ENCODE results near the gene XKR7.

The XKR7 gene

DNA sequence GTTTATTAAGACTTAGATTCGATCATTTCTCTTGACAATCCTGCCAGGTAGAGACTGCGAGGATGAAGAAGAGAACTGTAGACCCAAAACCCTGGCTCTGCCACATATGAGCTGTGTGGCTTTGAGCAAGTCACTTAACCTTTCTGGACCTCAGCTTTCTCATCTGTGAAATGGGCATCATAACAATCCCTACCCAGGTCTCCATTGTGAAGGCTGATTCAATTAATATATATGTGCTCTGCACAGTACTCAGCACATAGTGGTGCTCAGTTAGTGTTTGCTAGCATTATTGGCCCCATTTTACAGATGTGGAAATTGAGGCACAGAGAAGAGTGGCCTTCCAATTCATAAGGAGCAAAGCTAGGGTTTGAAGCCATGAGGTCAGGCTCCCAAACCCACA is 7.9 kb downstream of the XKR7 start:
- DNase-seq (ENCODE audit: low spot score) = no peak
- FAIRE-seq = no peak

DNA sequence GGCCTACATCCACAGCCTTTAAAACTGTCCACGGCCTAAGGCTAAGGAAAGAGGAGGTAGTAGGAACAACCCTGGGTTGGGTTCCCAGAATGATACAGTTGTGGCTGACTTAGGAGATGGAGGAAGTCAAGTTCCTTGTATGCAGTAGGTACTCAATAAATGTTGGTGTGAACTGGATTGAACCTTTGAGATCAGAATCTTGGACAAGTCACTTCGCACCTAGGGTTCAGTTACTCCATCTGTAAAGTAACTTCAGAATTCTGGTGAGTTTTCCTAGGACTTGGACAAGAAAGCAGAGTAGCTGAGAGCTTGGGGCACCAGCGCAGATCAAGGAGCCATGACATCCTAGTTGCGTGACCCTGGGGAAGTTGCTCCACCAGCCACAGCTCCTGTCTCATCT is 9.1 kb downstream of the XKR7 start:
- no peak for FAIRE-seq
- DNase-seq (ENCODE audit: low spot score) = no peak

DNA sequence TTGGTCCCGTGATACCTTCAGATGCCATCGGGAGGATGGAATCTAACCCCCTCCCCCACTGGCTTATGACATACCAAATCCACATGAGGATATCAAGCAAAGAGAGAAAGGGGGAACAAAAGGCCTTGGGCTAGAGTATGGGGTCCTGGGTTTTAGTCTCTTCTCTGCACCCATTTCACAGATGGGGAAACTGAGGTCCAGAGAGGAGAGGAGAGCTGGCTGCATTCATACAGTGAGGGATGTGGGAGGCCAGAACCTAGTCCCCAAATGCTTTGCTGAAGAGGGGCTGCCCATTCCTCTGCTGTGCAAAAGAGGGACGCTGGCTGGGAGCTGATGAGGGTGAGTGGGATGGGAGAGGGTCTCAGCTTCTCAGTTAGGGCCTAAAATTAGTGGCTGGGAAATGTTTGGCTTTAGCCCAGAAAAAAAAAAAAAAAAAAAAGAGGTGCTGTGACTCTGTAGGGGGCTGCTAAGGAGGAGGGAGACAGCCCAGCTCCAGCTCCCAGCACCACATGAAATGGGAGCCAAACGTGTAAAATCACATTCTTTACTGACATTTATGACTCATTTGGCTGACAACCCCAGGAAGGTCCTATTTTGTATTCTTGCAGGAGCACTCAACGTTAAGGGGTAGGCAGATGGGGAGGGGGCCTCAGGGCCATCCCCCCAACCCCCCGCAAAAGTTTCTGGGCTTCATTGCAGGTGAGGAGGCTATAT is 11.9 kb downstream of the XKR7 start:
- FAIRE-seq (no peak), DNase-seq (ENCODE audit: low spot score) (no peak)

DNA sequence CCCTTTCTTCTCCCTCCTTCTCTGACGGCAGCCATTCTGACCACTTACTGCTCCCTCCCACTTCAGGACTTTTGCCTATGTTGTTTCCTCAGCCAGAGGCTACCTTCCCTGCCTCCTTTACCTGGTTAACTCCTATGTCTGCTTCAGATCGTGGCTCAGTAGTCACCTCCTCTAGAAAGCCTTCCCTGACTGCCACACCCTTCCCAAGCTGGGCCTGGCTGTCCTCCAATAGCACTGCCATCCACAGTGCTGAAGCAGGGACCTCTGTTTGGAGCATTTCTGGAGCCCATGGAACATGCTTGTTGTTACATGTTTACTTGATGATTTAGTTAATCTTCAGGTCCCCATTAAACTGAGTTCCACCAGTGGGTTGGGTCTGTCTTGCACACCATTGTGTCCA is 13.8 kb downstream of the XKR7 start:
- DNase-seq (ENCODE audit: low spot score) (no peak), FAIRE-seq (no peak)

DNA sequence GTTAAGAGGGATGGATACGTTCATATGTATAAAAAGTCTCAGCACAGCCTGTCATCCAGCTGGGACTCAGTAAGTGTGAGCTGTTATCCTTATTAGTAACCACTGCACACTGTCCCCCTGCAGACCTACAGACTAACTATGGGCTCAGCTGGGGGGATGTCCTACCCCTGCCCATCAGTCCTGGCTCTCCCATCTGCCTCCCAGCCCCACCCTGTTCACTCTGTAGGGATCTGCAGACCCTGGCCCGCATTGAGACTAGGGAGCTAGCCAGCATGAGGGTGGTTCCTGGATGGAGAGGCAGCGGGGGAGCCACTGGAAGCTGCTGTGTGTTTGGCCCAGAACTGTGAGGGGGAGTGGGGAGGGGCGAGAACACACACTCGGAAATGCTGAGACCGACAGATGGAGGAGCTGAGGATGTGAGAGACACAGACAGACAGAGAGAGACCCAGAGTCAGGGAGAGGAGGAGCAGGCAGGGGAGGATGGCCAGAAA is 17.1 kb downstream of the XKR7 start:
- no peak for FAIRE-seq
- no peak for DNase-seq (ENCODE audit: low spot score)

DNA sequence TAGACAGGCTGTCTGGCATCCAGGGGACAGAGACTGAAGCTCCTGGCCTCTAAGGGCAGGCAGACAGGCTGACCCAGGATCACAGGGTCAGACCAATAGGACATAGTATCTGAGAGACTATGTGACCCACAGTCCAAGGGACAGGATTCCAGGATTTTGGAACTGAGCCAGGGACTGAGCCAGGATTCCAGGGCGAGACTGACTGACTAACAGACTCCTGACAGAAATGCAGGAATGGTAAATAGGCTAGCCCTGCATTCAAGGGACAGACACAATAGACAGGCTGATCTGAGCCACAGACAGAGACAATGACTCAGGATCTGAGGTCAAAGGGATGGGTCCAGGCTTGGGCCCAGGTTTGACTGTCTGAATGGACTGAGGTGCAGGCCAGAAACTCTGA is 19.8 kb downstream of the XKR7 start:
- peak; percentile 67 for DNase-seq (ENCODE audit: low spot score)
- FAIRE-seq = peak; percentile 67

DNA sequence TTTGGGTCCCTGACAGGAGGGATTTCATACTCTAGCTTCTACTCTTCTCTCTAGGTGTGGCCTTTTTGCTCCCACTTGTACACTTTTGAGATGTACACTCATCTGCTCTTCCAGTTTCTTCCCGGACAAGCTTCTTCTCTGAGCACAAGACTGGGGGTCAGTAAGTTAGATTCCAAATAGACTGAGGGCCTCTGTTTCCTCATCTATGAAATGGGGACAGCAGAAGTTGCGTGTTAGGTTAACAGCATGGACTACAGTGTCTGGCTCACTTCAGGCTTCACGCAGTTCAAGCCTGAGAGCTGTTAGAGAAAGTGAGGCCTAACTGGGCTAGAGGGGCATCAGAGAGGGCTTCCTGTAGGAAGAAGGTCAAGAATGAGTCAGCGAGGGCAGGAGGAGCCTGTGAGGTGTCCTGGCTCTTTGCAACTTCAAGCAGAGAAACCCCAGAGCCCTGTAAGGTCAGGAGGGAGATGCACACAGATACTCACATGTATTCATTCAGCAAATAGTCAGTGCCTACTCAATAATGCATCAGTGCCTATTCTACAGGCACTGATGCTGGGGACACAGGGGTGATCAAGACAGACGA is 20.6 kb downstream of the XKR7 start:
- DNase-seq (ENCODE audit: low spot score) = no peak
- FAIRE-seq = no peak

DNA sequence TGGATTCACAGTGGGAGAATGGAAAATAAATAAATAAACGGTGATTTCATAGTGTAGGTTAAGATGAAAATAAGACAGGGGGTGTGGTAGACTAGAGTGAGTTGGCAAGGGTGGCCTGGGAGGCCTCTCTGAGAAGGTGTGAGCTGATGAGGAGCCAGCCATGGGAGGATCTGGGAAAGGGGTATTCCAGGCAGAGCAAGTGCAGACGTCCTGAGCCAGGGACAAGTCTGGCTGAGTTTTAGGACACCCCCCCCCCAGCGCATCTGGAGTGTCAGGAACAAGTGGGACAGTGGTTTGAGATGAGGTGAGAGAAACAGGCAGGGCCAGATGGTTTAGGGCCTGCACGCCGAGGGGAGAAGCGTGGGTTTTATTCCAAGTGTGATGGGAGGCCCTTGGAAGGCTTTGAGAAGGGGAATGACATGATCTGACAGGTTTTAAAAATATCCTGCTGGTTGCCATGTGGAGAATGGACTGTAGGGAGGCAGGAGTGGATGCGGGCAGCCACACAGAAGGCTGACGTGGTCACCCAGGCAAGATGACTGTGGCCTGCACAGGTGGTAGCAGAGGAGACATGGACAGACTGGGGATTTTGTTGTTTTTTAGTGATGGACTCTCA is 21.2 kb downstream of the XKR7 start:
- no peak for DNase-seq (ENCODE audit: low spot score)
- no peak for FAIRE-seq

DNA sequence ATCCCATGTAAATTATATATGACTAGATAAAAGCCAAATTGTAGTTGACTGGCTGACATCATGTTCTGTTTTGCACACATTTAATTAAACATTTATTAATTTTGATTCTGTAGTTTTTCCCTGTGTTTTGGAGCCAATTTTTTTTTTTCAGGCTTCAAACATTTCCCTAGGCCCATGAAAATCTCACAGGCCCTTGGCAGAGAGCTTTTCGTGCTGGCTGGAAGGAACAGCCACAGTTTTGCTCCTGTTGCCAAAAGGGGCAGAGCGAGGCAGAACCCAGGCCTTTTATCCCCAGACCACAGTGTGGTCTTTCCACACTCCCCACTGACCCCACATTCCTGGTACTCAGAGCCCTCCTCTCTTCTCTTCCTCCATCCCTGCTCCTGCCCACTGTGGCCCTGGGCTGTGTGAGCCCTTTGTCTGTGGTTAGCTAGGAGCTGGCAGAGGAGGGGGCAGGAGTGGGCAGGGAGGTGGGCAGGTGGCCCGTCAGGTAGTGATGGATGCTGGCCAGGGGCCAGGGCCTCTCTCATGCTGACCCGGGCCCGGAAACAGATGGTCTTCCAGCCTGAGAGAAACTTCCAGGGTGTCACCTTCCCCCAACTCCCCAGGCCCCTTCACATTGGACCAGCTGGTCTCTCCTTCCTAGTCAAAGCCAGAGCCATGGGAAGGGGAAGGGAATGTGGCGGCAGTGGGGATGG is 22.8 kb downstream of the XKR7 start:
- DNase-seq (ENCODE audit: low spot score) (no peak), FAIRE-seq (no peak)

DNA sequence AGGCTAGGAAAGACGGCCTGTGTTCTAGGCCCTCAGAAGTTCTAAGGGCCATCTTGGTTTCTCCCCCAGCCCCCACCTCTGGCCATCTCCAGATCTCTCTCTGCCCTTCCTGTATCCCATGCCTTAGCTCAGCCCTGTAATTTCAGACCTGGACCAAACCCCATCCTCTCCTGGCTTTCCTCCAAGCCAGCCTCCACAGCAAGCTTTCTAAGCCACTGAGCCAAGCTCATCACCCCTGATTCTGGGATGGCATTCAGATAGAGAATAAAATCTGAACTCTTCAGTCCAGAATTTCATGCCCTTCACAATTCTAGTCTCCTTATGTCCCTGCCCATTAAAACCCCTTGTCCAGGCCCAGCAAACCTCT is 23.4 kb downstream of the XKR7 start:
- no peak for FAIRE-seq

DNA sequence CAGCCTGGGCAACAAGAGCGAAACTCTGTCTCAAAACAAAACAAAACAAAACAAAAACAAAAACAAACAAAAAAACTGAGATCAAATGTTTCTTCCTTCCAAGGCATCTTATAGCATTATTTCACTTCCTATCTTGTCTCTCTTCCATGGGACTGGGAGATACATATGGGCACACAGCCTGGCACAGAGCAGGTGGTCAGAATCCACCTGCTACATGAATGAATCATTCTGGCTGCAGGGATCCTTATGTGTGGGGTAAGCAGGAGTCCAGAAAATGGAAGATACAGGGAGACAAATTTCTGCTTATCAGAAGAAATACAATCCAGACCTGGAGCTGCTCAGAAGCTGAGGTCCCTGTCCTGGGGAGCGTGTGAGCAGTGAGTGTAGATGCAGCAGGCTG is 24.1 kb downstream of the XKR7 start:
- FAIRE-seq (no peak), DNase-seq (ENCODE audit: low spot score) (no peak)

More for the DNA sequence above, 23.4 kb downstream of the XKR7 start:
- DNase-seq (ENCODE audit: low spot score) = no peak

DNA sequence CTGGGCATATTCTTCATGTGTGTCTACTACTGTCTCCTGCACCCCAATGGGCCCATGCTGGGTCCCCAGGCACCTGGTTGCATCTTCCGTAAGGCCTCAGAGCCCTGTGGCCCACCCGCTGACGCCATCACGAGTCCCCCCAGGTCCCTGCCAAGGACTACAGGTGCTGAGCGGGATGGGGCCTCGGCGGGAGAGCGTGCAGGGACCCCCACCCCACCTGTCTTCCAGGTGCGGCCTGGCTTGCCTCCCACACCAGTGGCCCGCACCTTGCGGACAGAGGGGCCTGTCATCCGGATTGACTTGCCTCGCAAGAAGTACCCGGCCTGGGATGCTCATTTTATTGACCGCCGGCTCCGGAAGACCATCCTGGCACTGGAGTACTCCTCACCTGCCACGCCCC is 29.0 kb downstream of the XKR7 start:
- DNase-seq (ENCODE audit: low spot score) (no peak), FAIRE-seq (no peak)

DNA sequence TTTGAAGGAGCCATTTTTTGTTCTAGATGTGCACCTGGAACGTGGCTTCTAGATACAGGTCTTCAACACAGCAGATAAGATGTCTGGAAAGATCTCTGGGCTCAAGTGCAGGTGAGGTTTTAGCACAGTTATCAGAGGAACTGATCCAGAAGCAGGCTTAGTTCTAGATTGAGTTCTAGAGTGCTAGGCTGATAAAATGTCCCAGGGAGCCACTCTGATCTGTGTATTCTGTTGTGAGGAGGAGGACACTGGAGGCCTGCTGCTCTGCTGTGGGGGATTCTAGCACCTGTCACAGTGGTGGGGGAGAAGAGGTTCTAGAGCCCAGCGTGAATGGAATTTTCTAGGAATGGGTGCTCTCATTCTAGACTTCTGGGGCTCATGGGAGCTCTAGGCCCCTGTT is 30.3 kb downstream of the XKR7 start:
- FAIRE-seq (no peak), DNase-seq (ENCODE audit: low spot score) (no peak)

DNA sequence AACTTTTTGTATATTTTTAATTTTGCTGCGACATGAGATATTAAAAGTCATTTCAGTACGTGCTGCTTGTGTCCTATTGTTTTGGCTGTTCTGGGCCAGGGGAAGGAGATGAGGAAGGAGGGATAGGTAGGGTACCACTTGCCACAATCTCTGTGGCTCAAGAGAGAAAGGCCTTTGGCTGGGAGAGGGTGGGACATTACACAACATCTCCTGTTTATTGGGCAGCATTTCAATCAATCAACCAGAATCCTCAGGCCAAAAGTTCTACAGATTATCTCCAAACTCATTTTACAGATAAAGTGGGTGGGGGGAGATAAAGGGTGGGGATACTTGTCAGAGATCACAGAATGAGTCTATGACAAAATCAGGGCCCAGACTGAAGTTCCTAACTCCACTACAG is 35.4 kb downstream of the XKR7 start:
- FAIRE-seq (no peak), DNase-seq (ENCODE audit: low spot score) (no peak)

DNA sequence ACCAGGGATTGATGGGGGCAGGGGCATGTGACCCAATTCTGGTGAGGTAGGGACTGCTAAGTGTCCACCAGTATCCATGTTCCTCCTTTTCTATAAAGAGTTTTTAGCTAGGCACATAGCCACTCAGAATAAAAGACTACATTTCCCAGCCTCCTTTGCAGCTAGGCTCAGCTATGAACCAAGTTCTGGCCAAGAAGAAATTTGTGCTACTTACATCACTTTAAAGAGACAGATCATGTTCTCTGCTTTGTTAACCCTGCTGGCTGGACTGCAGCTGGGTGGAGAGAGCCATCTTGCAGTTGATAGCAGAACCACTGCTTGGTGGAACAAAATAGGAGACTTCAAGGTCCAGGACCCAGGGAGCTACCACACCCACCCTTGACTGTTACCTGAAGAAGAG is 37.0 kb downstream of the XKR7 start:
- FAIRE-seq (no peak), DNase-seq (ENCODE audit: low spot score) (no peak)

DNA sequence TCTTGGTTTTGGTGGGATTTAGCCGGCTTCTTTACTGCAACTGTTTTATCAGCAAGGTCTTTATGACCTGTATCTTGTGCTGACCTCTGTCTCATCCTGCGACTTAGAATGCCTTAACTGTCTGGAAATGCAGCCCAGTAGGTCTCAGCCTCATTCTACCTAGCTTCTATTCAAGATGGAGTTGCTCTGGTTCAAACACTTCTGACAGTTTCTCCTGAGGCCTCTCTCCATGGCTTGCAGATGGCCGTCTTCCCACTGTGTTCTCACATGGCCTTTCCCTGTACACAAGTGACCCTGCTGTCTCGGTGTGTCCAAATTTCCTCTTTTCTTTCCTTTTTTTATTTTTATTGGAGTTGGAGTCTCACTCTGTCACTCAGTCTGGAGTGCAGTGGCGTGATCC is 38.1 kb downstream of the XKR7 start:
- no peak for DNase-seq (ENCODE audit: low spot score)
- no peak for FAIRE-seq

DNA sequence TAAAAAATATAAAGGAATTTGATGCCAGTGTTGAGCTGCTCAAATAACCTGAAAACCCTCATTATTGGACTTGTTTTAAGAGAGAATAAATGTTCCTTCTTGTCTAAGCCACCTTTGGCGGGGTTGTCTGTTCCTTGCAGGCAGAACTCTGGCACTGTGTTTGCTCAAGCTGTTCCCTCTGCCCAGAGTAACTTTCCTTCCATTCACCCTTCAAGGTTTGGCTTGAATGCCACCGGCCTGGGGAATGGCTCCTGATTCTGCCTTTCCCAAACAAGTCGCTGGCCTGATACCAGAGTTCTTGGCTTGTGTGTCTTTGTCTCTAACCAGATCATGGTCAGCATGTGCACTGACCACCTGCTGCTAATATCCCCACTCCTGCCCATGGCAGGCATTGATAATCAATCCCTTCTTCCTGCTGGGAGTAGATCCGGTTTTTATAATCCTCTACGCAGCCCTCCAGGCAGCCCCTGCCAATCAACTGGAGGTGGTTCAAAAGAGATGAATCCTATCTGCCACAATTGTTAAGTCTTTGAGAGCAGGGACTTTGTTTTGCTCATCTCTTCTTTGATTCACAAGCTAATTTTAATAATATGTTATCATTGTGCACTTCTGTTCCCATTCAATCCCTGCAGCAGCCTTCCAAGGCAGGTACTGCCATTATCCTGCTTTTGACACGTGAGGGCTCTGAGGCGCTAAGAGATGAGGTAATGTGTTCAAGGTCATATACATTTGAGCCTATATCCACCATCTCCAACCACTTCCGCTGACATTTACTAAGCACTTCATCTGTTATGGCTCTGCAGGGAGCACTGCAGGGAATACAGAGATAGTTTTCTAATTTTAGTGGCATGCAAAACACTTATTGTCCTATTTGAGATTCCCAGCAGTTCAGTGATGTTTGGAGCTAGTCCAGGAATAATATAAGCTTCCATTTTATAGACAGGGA is 39.2 kb downstream of the XKR7 start:
- DNase-seq (ENCODE audit: low spot score) = no peak
- FAIRE-seq = no peak

DNA sequence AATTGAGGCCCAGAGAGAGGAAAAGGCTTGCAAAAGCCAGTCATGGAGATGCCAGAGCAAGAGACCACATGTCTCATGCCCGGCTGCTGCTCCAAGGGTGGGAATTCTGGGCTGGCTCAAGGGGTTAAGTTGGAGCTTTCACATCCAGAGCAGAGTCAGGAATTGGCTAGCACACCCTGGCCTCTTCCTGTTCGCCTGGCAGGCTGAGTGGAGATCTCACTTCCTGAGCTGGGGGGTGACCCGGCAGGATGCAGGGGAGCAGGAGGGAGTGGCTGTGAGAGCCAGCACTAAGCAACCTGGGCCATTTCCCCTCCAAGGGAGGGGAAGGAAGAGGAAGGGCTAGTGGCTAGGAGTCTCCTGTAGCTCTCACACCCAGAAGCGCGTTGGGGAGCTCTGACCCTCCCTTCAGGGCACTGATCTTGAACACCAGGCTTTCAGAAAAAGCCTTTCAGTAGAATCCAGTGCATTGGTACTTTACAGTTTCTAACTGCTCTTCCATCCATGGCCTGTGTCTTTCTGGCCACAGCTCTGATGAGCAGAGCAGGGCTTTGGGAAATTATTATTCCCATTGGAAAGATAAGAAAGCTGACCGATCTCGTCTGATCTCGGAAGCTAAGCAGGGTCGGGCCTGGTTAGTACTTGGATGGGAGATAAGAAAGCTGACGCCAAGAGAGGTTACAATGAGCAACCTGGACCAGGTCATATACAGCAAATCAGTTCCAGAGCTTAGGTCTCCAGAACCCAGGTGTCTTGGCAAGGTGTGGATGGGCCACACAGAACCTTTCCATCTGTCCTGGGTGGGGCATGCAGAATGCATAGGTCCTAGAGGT is 40.1 kb downstream of the XKR7 start:
- FAIRE-seq (no peak), DNase-seq (ENCODE audit: low spot score) (no peak)

DNA sequence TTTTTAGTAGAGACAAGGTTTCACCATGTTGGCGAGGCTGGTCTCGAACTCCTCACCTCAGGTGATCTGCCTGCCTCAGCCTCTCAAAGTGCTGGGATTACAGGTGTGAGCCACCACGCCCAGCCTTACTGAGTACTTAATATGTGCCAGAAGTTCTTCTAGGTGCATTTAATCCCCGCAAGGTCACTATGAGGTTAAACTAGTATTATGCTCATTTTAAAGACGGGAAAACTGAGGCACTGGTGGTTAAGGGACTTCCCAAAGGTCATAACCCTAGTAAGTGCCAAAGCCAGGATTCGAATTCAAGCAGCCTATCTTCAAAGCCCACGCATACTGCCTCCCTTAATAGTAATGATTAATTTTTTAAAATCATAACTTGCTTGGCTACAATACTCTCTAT is 41.6 kb downstream of the XKR7 start:
- no peak for FAIRE-seq

DNA sequence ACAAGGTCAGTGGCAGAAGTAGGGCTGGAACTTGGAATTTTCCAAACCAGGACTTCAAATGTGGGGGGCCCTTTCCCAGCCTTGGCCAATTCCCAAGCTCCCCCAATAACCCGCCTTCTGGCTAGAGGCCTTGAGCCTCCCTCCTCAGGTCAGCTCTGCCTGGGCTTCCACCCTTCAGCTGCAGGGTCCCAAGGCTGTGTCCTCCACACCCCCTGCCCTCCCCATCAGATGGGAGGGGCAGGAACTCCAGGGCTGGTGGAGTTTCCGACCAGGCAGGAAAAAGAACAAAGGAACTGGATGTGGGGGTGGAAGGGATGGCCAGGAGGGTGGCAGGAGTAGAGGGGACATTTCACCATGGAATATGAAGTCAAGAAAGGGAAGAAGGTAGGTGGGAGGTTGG is 42.1 kb downstream of the XKR7 start, which contains the start of gene CCM2L:
CCM2L (plus strand) TSS at position 338 of the 400 bp plus-strand sequence; CDS start at position 355, 17 bp downstream.
- DNase-seq (ENCODE audit: low spot score) = no peak
- no peak for FAIRE-seq

More for the DNA sequence above, 41.6 kb downstream of the XKR7 start:
- no peak for DNase-seq (ENCODE audit: low spot score)
